Effector memory CD8-positive, alpha-beta T cell (primary cell): ENCODE results near the gene SPSB2.
"Not testable (repeated sequence)": the region's sequence is repeated elsewhere in the genome, so short reads cannot be mapped to it uniquely, and the experiment has no call there.

Experiments used
- ATAC-seq: fragments of 150-1000 bp; cut with Tn5 transposase; replicated peaks from 2 replicates; pipeline ENCODE4 v1.10.0; 2021; ENCODE audit warnings: mild to moderate bottlenecking, moderate library complexity
- DNase-seq, 3 experiments: peaks; one replicate each; pipeline ENCODE4 v3.0.0; 2021
- H3K27ac Mint-ChIP-seq, 2 donors: one replicate each; pipeline ENCODE4 v1.8.0; 2022; ENCODE audit warnings: mild to moderate bottlenecking in 2 of 2, mixed read lengths in 2 of 2, moderate library complexity in 2 of 2
- H3K27me3 Mint-ChIP-seq, 2 donors: one replicate each; pipeline ENCODE4 v1.8.0; 2022; ENCODE audit warnings: mixed read lengths in 2 of 2
- H3K36me3 Mint-ChIP-seq: one replicate; pipeline ENCODE4 v1.8.0; 2022; ENCODE audit warnings: mild to moderate bottlenecking, moderate library complexity, mixed read lengths; ENCODE audit not compliant: insufficient read depth
- H3K4me1 Mint-ChIP-seq, 2 donors: one replicate each; pipeline ENCODE4 v1.8.0; 2022; ENCODE audit warnings: low read depth in 2 of 2, mixed read lengths in 2 of 2
- H3K4me3 Mint-ChIP-seq, 2 donors: one replicate each; pipeline ENCODE4 v1.8.0; 2022; ENCODE audit warnings: mild to moderate bottlenecking in 2 of 2, mixed read lengths in 2 of 2, moderate library complexity in 2 of 2
- H3K9me3 Mint-ChIP-seq, 2 donors: one replicate each; pipeline ENCODE4 v1.8.0; 2022; ENCODE audit warnings: mixed read lengths in 2 of 2

Gene SPSB2

GRCh38 chr12:6909421-6910145 lies 36.5 kb upstream of the SPSB2 start:
- H3K27me3 Mint-ChIP-seq: no peaks in the 10 kb centered on the region
- no peak overlapping the region for H3K27ac Mint-ChIP-seq
- DNase-seq: no peak
- no peak overlapping the region for H3K4me3 Mint-ChIP-seq
- H3K9me3 Mint-ChIP-seq: no peaks in the 10 kb centered on the region
- H3K4me1 Mint-ChIP-seq: peaks cover 11 to 16% of the 10 kb centered on the region in 2 donors
- no peak for ATAC-seq
- peaks cover 21% of the 10 kb centered on the region for H3K36me3 Mint-ChIP-seq

- not testable (repeated sequence) for H3K4me3 Mint-ChIP-seq, DNase-seq, ATAC-seq, H3K9me3 Mint-ChIP-seq, H3K27ac Mint-ChIP-seq, H3K36me3 Mint-ChIP-seq, H3K27me3 Mint-ChIP-seq
- H3K4me1 Mint-ChIP-seq: peaks cover 7 to 11% of the 10 kb centered on the region in 2 donors
Observed at GRCh38 chr12:6908141-6908540, 35.0 kb upstream of the SPSB2 start.

- no peak for ATAC-seq
- H3K4me1 Mint-ChIP-seq: peaks cover 0 to 4% of the 10 kb centered on the region in 2 donors
- H3K4me3 Mint-ChIP-seq: no peak overlapping the region
Observed at GRCh38 chr12:6905414-6906040, 32.4 kb upstream of the SPSB2 start.

GRCh38 chr12:6904280-6905276 lies 31.5 kb upstream of the SPSB2 start, which contains the start of gene LRRC23:
Gene LRRC23 (plus strand): TSS chr12:6904822. CDS start chr12:6905634, 812 bp downstream.
- DNase-seq: peak; percentile 96 to 98 (median 97)
- Mint-ChIP-seq H3K9me3 (no peaks in the 10 kb centered on the region), H3K4me3 (no peak within 1 kb of the TSS), H3K27me3 (no peaks in the 10 kb centered on the region), H3K36me3 (no peaks in the 10 kb centered on the region), H3K27ac (no peak within 1 kb of the TSS), H3K4me1 (peaks cover 0 to 4% of the 10 kb centered on the region in 2 donors)
- ATAC-seq: peak; percentile 95

More at GRCh38 chr12:6905414-6906040, 32.4 kb upstream of the SPSB2 start:
- peaks cover 3% of the 10 kb centered on the region for H3K36me3 Mint-ChIP-seq
- H3K27ac Mint-ChIP-seq: no peak overlapping the region
- no peaks in the 10 kb centered on the region for H3K9me3 Mint-ChIP-seq
- no peaks in the 10 kb centered on the region for H3K27me3 Mint-ChIP-seq
- DNase-seq: no peak

- ATAC-seq (no peak), DNase-seq (no peak)
- Mint-ChIP-seq H3K4me3 (no peak overlapping the region), H3K4me1 (peaks cover 0 to 4% of the 10 kb centered on the region in 2 donors), H3K27me3 (no peaks in the 10 kb centered on the region), H3K36me3 (no peaks in the 10 kb centered on the region), H3K27ac (no peak overlapping the region), H3K9me3 (no peaks in the 10 kb centered on the region)
Observed at GRCh38 chr12:6903722-6904121, 30.6 kb upstream of the SPSB2 start.

GRCh38 chr12:6902448-6902847 lies 29.3 kb upstream of the SPSB2 start:
- Mint-ChIP-seq H3K27ac (peak overlapping the region in 1 of 2 donors; percentile 39), H3K4me1 (peaks cover 0 to 4% of the 10 kb centered on the region in 2 donors), H3K4me3 (no peak overlapping the region), H3K36me3 (no peaks in the 10 kb centered on the region), H3K9me3 (no peaks in the 10 kb centered on the region), H3K27me3 (no peaks in the 10 kb centered on the region)
- DNase-seq: no peak
- ATAC-seq: no peak

- Mint-ChIP-seq H3K27ac (no peak overlapping the region), H3K9me3 (no peaks in the 10 kb centered on the region), H3K4me3 (no peak overlapping the region), H3K4me1 (peaks cover 0 to 4% of the 10 kb centered on the region in 2 donors), H3K27me3 (no peaks in the 10 kb centered on the region), H3K36me3 (no peaks in the 10 kb centered on the region)
- DNase-seq (no peak), ATAC-seq (no peak)
Observed at GRCh38 chr12:6899837-6900519, 26.9 kb upstream of the SPSB2 start.

- Mint-ChIP-seq H3K36me3 (no peaks in the 10 kb centered on the region), H3K4me3 (no peak overlapping the region), H3K4me1 (peaks cover 0 to 4% of the 10 kb centered on the region in 2 donors), H3K27me3 (no peaks in the 10 kb centered on the region), H3K9me3 (no peaks in the 10 kb centered on the region), H3K27ac (no peak overlapping the region)
- ATAC-seq: no peak
- no peak for DNase-seq
Observed at GRCh38 chr12:6899427-6899826, 26.3 kb upstream of the SPSB2 start.

- no peak for DNase-seq
- Mint-ChIP-seq H3K27me3 (no peaks in the 10 kb centered on the region), H3K9me3 (no peaks in the 10 kb centered on the region), H3K4me1 (no peaks in the 10 kb centered on the region), H3K36me3 (no peaks in the 10 kb centered on the region), H3K4me3 (no peak overlapping the region), H3K27ac (no peak overlapping the region)
- no peak for ATAC-seq
Observed at GRCh38 chr12:6896846-6897435, 23.8 kb upstream of the SPSB2 start.

GRCh38 chr12:6894321-6894720 lies 21.2 kb upstream of the SPSB2 start:
- Mint-ChIP-seq H3K4me1 (peaks cover 0 to 11% of the 10 kb centered on the region in 2 donors), H3K27ac (no peak overlapping the region), H3K4me3 (no peak overlapping the region), H3K36me3 (no peaks in the 10 kb centered on the region), H3K27me3 (no peaks in the 10 kb centered on the region), H3K9me3 (no peaks in the 10 kb centered on the region)
- DNase-seq (no peak), ATAC-seq (no peak)

- ATAC-seq, H3K36me3 Mint-ChIP-seq: not testable (repeated sequence)
- H3K4me3 Mint-ChIP-seq: peak overlapping the region in 1 of 2 donors; percentile 80
Observed at GRCh38 chr12:6892683-6893082, 19.6 kb upstream of the SPSB2 start.

GRCh38 chr12:6891646-6892001 lies 18.5 kb upstream of the SPSB2 start:
- Mint-ChIP-seq H3K4me3 (peak overlapping the region; percentile 80 to 89), H3K36me3 (no peaks in the 10 kb centered on the region), H3K9me3 (no peaks in the 10 kb centered on the region), H3K4me1 (peaks cover 0 to 11% of the 10 kb centered on the region in 2 donors), H3K27me3 (no peaks in the 10 kb centered on the region), H3K27ac (peak overlapping the region; percentile 94 to 96)
- DNase-seq (no peak), ATAC-seq (no peak)

More at GRCh38 chr12:6892683-6893082, 19.6 kb upstream of the SPSB2 start:
- H3K9me3 Mint-ChIP-seq, H3K27me3 Mint-ChIP-seq, DNase-seq: not testable (repeated sequence)
- Mint-ChIP-seq H3K27ac (peak overlapping the region in 1 of 2 donors; percentile 96), H3K4me1 (peaks cover 0 to 11% of the 10 kb centered on the region in 2 donors)
